ENCODE data around the gene NLRP11.

The NLRP11 gene

GRCh38 chr19:55831846-55832245, at the start of gene NLRP11:
Gene NLRP11 (minus strand): TSS chr19:55831999. CDS start chr19:55818174, 13,825 bp downstream.
- DNase-seq (ENCODE audit: low spot score) = no peak

GRCh38 chr19:55877211-55877610, 45.4 kb upstream of the NLRP11 start:
- DNase-seq (ENCODE audit: low spot score) = no peak

DNA sequence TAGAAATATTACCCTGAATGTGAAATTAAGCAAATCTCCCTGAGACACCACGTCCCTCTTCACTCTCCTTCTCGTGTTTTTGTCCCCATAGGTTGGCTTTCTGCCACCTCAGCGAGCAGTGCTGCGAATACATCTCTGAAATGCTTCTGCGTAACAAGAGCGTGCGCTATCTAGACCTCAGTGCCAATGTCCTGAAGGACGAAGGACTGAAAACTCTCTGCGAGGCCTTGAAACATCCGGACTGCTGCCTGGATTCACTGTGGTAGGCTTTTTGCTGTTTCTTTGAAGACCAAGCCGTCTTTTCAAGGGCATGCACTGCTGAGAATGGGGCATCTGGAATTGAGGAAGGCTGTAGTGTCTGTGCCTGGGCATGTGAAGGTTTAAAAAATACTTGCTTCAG, 38.9 kb upstream of the NLRP11 start:
- DNase-seq (ENCODE audit: low spot score) = no peak

GRCh38 chr19:55867101-55867500, 35.3 kb upstream of the NLRP11 start:
- no peak for DNase-seq (ENCODE audit: low spot score)

DNA sequence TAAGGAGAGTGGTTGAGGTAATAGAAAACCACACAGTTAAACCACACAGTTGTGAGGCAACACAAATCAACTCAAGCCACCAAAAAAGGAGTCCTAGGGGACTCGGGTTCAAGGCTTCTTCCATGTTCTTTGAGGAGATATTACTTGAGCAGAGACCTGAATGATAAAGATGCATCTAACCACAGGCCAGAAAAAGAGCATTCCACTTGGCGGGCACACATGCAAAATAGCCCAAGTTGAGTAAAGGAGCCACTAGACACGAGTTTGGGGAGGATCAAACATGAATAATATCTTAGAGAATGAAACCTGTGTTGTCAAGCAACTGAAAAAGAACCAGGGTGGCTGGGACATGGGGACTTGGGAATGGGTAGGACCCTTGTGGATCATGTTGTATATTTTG, 34.7 kb upstream of the NLRP11 start:
- DNase-seq (ENCODE audit: low spot score) = no peak

GRCh38 chr19:55858969-55859368, 27.2 kb upstream of the NLRP11 start:
- DNase-seq (ENCODE audit: low spot score) = no peak

- DNase-seq (ENCODE audit: low spot score) = no peak
Measured at GRCh38 chr19:55858401-55858800, 26.6 kb upstream of the NLRP11 start.

DNA sequence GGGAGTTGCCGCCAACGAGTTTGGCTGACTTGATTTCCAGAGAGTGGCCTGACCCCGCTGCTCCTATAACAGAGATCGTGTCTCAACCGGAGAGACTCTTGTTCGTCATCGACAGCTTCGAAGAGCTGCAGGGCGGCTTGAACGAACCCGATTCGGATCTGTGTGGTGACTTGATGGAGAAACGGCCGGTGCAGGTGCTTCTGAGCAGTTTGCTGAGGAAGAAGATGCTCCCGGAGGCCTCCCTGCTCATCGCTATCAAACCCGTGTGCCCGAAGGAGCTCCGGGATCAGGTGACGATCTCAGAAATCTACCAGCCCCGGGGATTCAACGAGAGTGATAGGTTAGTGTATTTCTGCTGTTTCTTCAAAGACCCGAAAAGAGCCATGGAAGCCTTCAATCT, 26.2 kb upstream of the NLRP11 start:
- DNase-seq (ENCODE audit: low spot score) = no peak

DNA sequence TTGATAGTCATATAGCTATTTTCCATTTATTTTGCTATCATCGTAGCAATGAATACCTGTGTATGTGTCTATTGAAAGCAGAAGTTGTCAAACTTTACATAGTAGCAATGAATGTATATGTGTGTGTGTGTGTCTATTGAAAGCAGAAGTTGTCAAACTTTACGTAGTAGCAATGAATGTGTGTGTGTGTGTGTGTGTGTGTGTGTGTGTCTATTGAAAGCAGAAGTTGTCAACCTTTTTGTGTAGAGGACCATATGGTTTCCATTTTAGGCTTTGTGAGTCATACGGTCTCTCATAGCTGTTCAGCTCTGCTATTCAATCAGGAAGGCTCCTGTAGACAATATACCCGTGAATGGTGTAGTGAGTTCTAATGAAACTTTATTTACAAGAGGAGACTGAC, 25.4 kb upstream of the NLRP11 start:
- DNase-seq (ENCODE audit: low spot score) = peak; percentile 6

GRCh38 chr19:55855160-55855559, 23.4 kb upstream of the NLRP11 start:
- DNase-seq (ENCODE audit: low spot score) = no peak

- DNase-seq (ENCODE audit: low spot score) = no peak
Measured at GRCh38 chr19:55838906-55839305, 7.1 kb upstream of the NLRP11 start.

- no peak for DNase-seq (ENCODE audit: low spot score)
Measured at GRCh38 chr19:55838251-55838650, 6.5 kb upstream of the NLRP11 start.

- no peak for DNase-seq (ENCODE audit: low spot score)
Measured at GRCh38 chr19:55836340-55836739, 4.5 kb upstream of the NLRP11 start, which contains the start of gene NLRP4. Gene NLRP4 (plus strand): TSS chr19:55836540. CDS start chr19:55852081, 15,541 bp downstream.

DNA sequence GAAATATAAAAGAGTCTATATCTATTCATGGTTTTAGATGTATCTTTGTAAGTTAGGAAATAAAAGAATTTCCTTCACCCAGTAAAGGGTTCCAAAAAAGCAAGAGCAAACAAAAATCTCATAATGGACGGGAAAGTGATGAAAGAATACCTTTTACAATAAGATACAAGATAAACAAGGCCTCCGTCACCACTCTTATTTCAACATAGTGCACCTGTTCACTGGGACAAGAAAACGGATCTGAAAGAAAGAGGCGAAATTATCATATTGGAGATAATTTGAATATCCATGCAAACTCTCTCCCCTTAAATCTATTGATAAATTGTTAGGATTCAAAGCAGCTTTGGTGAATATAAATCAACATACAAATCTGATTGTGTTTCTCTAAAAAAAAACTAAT, 877 bp upstream of the NLRP11 start:
- no peak for DNase-seq (ENCODE audit: low spot score)

DNA sequence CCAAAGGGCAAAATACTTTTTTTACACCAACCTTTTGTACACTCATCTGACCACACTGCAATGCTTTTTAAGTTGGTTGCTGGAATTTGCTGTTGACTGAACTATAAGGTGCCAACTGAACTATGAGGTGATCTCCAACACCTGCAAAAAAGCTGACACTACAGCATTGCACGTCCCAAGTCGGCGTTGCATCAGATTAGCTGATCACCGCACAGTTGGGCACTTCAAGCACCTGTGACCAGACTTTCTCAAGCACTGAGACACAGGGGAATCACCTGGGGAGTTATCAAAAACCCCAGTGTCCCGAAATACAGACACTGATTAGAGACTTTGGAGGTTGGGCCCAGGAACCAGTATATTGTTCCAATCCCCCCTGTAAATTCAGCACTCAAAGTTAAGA, 1.1 kb downstream of the NLRP11 start:
- DNase-seq (ENCODE audit: low spot score) = no peak

DNA sequence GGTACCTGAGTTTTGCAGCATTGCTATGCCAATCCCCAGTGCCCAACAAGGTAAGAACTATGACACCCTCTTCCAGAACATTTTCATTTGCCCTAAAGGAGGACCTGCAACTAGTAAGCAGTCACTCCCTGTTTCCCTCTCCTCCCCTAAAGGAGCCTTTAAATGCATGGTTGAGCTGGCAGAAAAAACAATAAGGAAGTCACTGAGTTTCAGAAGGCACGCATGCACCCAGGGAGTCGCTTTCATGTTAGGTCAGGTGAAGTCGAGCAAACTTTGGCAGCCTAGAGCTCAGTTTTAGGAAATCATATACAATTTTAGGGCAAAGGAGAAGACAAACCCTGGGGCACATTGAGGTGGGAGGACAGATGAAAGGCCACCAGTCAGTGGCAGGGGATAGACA, 11.8 kb downstream of the NLRP11 start:
- DNase-seq (ENCODE audit: low spot score) = no peak

- DNase-seq (ENCODE audit: low spot score) = no peak
Measured at GRCh38 chr19:55813906-55814305, 17.9 kb downstream of the NLRP11 start.

- no peak for DNase-seq (ENCODE audit: low spot score)
Measured at GRCh38 chr19:55812449-55812848, 19.4 kb downstream of the NLRP11 start.

- DNase-seq (ENCODE audit: low spot score) = no peak
Measured at GRCh38 chr19:55811340-55811739, 20.5 kb downstream of the NLRP11 start.

DNA sequence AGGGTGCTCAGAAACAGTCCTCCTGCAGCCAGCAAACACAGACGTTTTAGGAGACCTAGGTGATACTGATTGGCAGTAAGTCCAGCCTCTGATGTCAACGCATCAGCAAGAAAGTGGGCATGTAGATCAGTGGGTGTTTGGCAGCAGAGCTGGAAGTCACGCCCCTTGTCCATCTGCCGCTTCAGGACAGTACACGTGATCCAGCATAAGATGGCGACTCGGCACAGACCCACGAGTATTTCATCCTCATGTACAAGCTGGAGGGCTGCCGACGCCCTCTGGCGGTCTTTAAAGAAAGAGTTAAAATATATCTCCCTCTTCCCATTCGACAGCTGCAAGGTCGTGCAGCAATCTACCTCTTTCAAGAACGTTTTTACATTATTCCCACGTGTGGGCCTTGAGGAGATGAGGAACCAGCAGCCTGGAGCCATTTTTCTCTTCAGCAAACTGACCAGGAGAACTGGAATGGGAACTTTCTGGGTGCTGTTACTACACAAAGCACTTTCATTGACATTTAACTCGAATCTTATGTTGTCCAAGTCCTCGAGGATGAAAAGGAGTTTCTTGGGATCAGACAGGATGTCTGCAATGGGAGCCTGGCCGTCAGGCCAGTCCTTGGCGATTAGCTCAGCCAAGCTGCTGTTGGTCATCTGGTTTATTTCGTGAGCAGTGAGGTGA, 22.3 kb downstream of the NLRP11 start:
- peak; percentile 14 for DNase-seq (ENCODE audit: low spot score)

DNA sequence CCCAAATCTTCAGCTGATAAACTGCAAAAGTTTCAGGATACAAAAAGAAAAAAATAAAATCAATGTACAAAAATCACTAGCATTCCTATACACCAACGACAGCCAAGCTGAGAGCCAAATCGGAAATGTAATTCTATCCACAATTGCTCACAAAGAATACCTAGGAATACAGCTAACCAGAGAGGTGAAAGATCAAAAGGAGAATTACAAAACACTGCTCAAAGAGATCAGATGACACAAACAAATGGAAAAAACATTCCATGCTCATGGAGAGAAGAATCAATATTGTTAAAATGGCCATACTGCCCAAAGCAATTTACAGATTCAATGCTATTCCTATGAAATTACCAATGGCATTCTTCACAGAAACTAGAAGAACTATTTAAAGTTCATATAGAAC, 29.5 kb downstream of the NLRP11 start:
- DNase-seq (ENCODE audit: low spot score) = no peak

GRCh38 chr19:55801416-55801815, 30.4 kb downstream of the NLRP11 start:
- DNase-seq (ENCODE audit: low spot score) = no peak

DNA sequence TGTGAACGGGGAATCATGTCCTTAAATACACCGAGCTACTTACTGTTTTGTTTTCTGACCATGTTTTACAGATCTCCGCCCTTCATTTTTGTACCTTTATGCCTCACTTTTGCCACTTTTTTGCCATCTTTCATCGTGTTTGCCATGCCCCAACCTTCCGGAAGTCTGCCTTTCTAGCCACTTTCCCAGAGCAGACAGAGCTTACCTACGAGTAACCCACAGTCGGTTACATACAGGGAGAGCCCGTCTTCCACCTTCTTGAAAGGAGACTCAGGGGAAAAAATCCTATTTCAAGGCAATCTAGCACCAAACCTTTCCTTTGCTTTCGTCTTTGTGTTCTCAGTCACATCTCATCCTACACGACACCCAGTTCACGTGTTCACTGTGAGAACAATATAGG, 36.8 kb downstream of the NLRP11 start:
- no peak for DNase-seq (ENCODE audit: low spot score)

- DNase-seq (ENCODE audit: low spot score) = no peak
Measured at GRCh38 chr19:55781112-55781511, 50.7 kb downstream of the NLRP11 start.
